BLaER1 treated with 17β-estradiol and CSF1 and Interleukin-3, amounts not matched to agents 10 nM and 100 nM (cell line): ENCODE results near the gene ATP8B3.

Experiments
- H3K27ac ChIP-seq, 11 experiments: shearing (Covaris generic); formaldehyde crosslinking; 2 replicates each; pipeline ENCODE4 v1.8.1; 2022
- H3K27me3 ChIP-seq, 11 experiments: shearing (Covaris generic); formaldehyde crosslinking; 2 replicates each; pipeline ENCODE4 v1.8.1; 2022
- H3K36me3 ChIP-seq, 11 experiments: shearing (Covaris generic); formaldehyde crosslinking; 2 replicates each; pipeline ENCODE4 v1.8.1; 2022
- H3K4me1 ChIP-seq, 10 experiments: shearing (Covaris generic); formaldehyde crosslinking; 2 replicates each; pipeline ENCODE4 v1.8.1; 2022
- H3K4me2 ChIP-seq, 11 experiments: shearing (Covaris generic); formaldehyde crosslinking; 2 replicates each; pipeline ENCODE4 v1.8.1; 2022
- H3K4me3 ChIP-seq, 10 experiments: shearing (Covaris generic); formaldehyde crosslinking; 2 replicates each; pipeline ENCODE4 v1.8.1; 2022
- H3K9ac ChIP-seq, 11 experiments: shearing (Covaris generic); formaldehyde crosslinking; 2 replicates each; pipeline ENCODE4 v1.8.1; 2022
- H3K9me3 ChIP-seq, 11 experiments: shearing (Covaris generic); formaldehyde crosslinking; replicated peaks in 1 of 11; 2 replicates each; pipeline ENCODE4 v1.8.1; 2022
- H4K20me1 ChIP-seq, 11 experiments: shearing (Covaris generic); formaldehyde crosslinking; 2 replicates each; pipeline ENCODE4 v1.8.1; 2022
- Cebpa-rat ChIP-seq, 11 experiments: shearing (Covaris generic); IDR thresholded peaks; 2 replicates each; pipeline ENCODE4 v1.8.1; 2022

Gene ATP8B3

GRCh38 chr19:1783874-1784273 is 28.2 kb downstream of the ATP8B3 start:
- peaks cover 5 to 47% (median 28%) of the 10 kb centered on the region in 10 experiments; a peak in 19 of 20 replicates for H3K4me1 ChIP-seq
- H3K36me3 ChIP-seq = no peaks in the 10 kb centered on the region
- no peak overlapping the region for H3K27ac ChIP-seq
- peaks cover 47 to 74% (median 58%) of the 10 kb centered on the region in 11 experiments for H3K27me3 ChIP-seq
- H3K9me3 ChIP-seq = peaks cover 6 to 15% (median 10%) of the 10 kb centered on the region in 11 experiments; a peak in 20 of 22 replicates
- H3K9ac ChIP-seq = no peak overlapping the region
- H3K4me3 ChIP-seq = no peak overlapping the region
- H4K20me1 ChIP-seq = peaks cover 0 to 10% (median 0%) of the 10 kb centered on the region in 11 experiments; a peak in 8 of 22 replicates
- TF ChIP-seq Cebpa-rat (IDR thresholded peaks at IDR 0.05) = no peak
- H3K4me2 ChIP-seq = peak overlapping the region in 7 of 11 experiments; percentile 10 to 30 (median 20); a peak in 6 of 22 replicates

- no peak for TF ChIP-seq Cebpa-rat (IDR thresholded peaks at IDR 0.05)
- H3K4me1 ChIP-seq = peaks cover 5 to 43% (median 28%) of the 10 kb centered on the region in 10 experiments; a peak in 19 of 20 replicates
- H3K9ac ChIP-seq = no peak overlapping the region
- peaks cover 6 to 15% (median 10%) of the 10 kb centered on the region in 11 experiments; a peak in 20 of 22 replicates for H3K9me3 ChIP-seq
- H3K4me3 ChIP-seq = no peak overlapping the region
- peaks cover 0 to 15% (median 0%) of the 10 kb centered on the region in 11 experiments; a peak in 8 of 22 replicates for H4K20me1 ChIP-seq
- no peaks in the 10 kb centered on the region for H3K36me3 ChIP-seq
- peaks cover 47 to 74% (median 58%) of the 10 kb centered on the region in 11 experiments for H3K27me3 ChIP-seq
- no peak overlapping the region for H3K27ac ChIP-seq
- peak overlapping the region in 5 of 11 experiments; percentile 10 to 49 (median 30); a peak in 5 of 22 replicates for H3K4me2 ChIP-seq
Observed at GRCh38 chr19:1783354-1783753, 28.7 kb downstream of the ATP8B3 start.

GRCh38 chr19:1782521-1782920 is 29.6 kb downstream of the ATP8B3 start:
- H3K27ac ChIP-seq = no peak overlapping the region
- H3K4me2 ChIP-seq = peak overlapping the region in 6 of 11 experiments; percentile 1 to 60 (median 49); a peak in 11 of 22 replicates
- no peak overlapping the region for H3K4me3 ChIP-seq
- H3K36me3 ChIP-seq = no peaks in the 10 kb centered on the region
- H3K27me3 ChIP-seq = peaks cover 48 to 74% (median 60%) of the 10 kb centered on the region in 11 experiments
- peaks cover 0 to 20% (median 0%) of the 10 kb centered on the region in 11 experiments; a peak in 6 of 22 replicates for H4K20me1 ChIP-seq
- H3K9me3 ChIP-seq = peaks cover 6 to 15% (median 10%) of the 10 kb centered on the region in 11 experiments; a peak in 20 of 22 replicates
- no peak overlapping the region for H3K9ac ChIP-seq
- no peak for TF ChIP-seq Cebpa-rat (IDR thresholded peaks at IDR 0.05)
- peaks cover 5 to 43% (median 28%) of the 10 kb centered on the region in 10 experiments; a peak in 19 of 20 replicates for H3K4me1 ChIP-seq

- no peak for TF ChIP-seq Cebpa-rat (IDR thresholded peaks at IDR 0.05)
- Histone ChIP-seq H3K4me2 (peak overlapping the region in 9 of 11 experiments; percentile 30 to 90 (median 76); a peak in 17 of 22 replicates), H3K4me1 (peaks cover 12 to 56% (median 38%) of the 10 kb centered on the region in 10 experiments), H3K9me3 (peaks cover 6 to 16% (median 11%) of the 10 kb centered on the region in 11 experiments; a peak in 20 of 22 replicates), H3K36me3 (no peaks in the 10 kb centered on the region), H3K27ac (no peak overlapping the region), H3K9ac (no peak overlapping the region), H3K4me3 (no peak overlapping the region), H3K27me3 (peaks cover 70 to 87% (median 81%) of the 10 kb centered on the region in 11 experiments), H4K20me1 (peaks cover 0 to 35% (median 5%) of the 10 kb centered on the region in 11 experiments; a peak in 13 of 22 replicates)
Observed at GRCh38 chr19:1780272-1780958, 31.7 kb downstream of the ATP8B3 start.

- no peak for TF ChIP-seq Cebpa-rat (IDR thresholded peaks at IDR 0.05)
- Histone ChIP-seq H3K9ac (no peak overlapping the region), H3K4me2 (peak overlapping the region; percentile 28 to 90 (median 66); a peak in 21 of 22 replicates), H3K27ac (no peak overlapping the region), H3K27me3 (peaks cover 78 to 96% (median 89%) of the 10 kb centered on the region in 11 experiments), H3K9me3 (peaks cover 14 to 24% (median 19%) of the 10 kb centered on the region in 11 experiments), H3K4me1 (peaks cover 12 to 61% (median 43%) of the 10 kb centered on the region in 10 experiments), H4K20me1 (peaks cover 0 to 35% (median 5%) of the 10 kb centered on the region in 11 experiments; a peak in 13 of 22 replicates), H3K36me3 (no peaks in the 10 kb centered on the region), H3K4me3 (no peak overlapping the region)
Observed at GRCh38 chr19:1779574-1779973, 32.5 kb downstream of the ATP8B3 start.

GRCh38 chr19:1777149-1777548 is 34.9 kb downstream of the ATP8B3 start:
- H3K4me2 ChIP-seq = no peak overlapping the region
- TF ChIP-seq Cebpa-rat (IDR thresholded peaks at IDR 0.05) = no peak

GRCh38 chr19:1776606-1777147 is 35.4 kb downstream of the ATP8B3 start:
- Histone ChIP-seq H3K27me3 (peaks cover 92 to 100% (median 99%) of the 10 kb centered on the region in 11 experiments), H3K9me3 (peaks cover 16 to 27% (median 21%) of the 10 kb centered on the region in 11 experiments), H3K4me3 (peak overlapping the region in 4 of 10 experiments; percentile 48 to 56 (median 52); a peak in 7 of 20 replicates), H3K36me3 (no peaks in the 10 kb centered on the region), H4K20me1 (peaks cover 0 to 35% (median 5%) of the 10 kb centered on the region in 11 experiments; a peak in 13 of 22 replicates), H3K4me1 (peaks cover 12 to 47% (median 31%) of the 10 kb centered on the region in 10 experiments), H3K9ac (no peak overlapping the region), H3K27ac (no peak overlapping the region), H3K4me2 (peak overlapping the region; percentile 84 to 95 (median 90); a peak in 17 of 22 replicates)
- TF ChIP-seq Cebpa-rat (IDR thresholded peaks at IDR 0.05) = no peak

More at GRCh38 chr19:1777149-1777548, 34.9 kb downstream of the ATP8B3 start:
- peaks cover 94 to 100% (median 99%) of the 10 kb centered on the region in 11 experiments for H3K27me3 ChIP-seq
- H3K4me3 ChIP-seq = no peak overlapping the region
- peaks cover 12 to 50% (median 32%) of the 10 kb centered on the region in 10 experiments for H3K4me1 ChIP-seq
- peaks cover 15 to 27% (median 21%) of the 10 kb centered on the region in 11 experiments for H3K9me3 ChIP-seq
- peaks cover 0 to 35% (median 5%) of the 10 kb centered on the region in 11 experiments; a peak in 13 of 22 replicates for H4K20me1 ChIP-seq
- no peak overlapping the region for H3K27ac ChIP-seq
- H3K36me3 ChIP-seq = no peaks in the 10 kb centered on the region
- no peak overlapping the region for H3K9ac ChIP-seq

- Histone ChIP-seq H3K4me3 (peak overlapping the region; percentile 33 to 62 (median 50); a peak in 19 of 20 replicates), H3K27me3 (peaks cover 95 to 100% (median 100%) of the 10 kb centered on the region in 11 experiments), H3K4me1 (peaks cover 12 to 46% (median 31%) of the 10 kb centered on the region in 10 experiments), H4K20me1 (peaks cover 0 to 35% (median 5%) of the 10 kb centered on the region in 11 experiments; a peak in 13 of 22 replicates), H3K27ac (no peak overlapping the region), H3K36me3 (no peaks in the 10 kb centered on the region), H3K9ac (peak overlapping the region in 3 of 11 experiments; percentile 18 to 39 (median 23); a peak in 2 of 22 replicates), H3K9me3 (peaks cover 19 to 30% (median 24%) of the 10 kb centered on the region in 11 experiments), H3K4me2 (peak overlapping the region; percentile 84 to 95 (median 90))
- no peak for TF ChIP-seq Cebpa-rat (IDR thresholded peaks at IDR 0.05)
Observed at GRCh38 chr19:1775951-1776605, 36.0 kb downstream of the ATP8B3 start.
